HT-29 (cell line): ENCODE data around the gene VSTM2B. TPM values are rescaled to one million over a fixed set of nuclear protein-coding genes. Genes with fewer than 3 reads are reported as not detected.

Experiments used
- DNase-seq: peaks from one replicate; pipeline ENCODE4 v3.0.0-alpha.2; 2015; ENCODE audit warnings: low spot score
- total RNA-seq: library from RNA; depleted of rRNA; stranded (reverse); fragments of >200 nt; shearing (Covaris generic); gene quantifications from 2 replicates; pipeline ENCODE4 v1.2.3, GENCODE V29; 2014

Gene VSTM2B
- total RNA-seq, 1 experiment from 2014 or later: not detected

- no peak for DNase-seq
Observed at GRCh38 chr19:29566496-29567054, 40.8 kb downstream of the VSTM2B start.

DNA sequence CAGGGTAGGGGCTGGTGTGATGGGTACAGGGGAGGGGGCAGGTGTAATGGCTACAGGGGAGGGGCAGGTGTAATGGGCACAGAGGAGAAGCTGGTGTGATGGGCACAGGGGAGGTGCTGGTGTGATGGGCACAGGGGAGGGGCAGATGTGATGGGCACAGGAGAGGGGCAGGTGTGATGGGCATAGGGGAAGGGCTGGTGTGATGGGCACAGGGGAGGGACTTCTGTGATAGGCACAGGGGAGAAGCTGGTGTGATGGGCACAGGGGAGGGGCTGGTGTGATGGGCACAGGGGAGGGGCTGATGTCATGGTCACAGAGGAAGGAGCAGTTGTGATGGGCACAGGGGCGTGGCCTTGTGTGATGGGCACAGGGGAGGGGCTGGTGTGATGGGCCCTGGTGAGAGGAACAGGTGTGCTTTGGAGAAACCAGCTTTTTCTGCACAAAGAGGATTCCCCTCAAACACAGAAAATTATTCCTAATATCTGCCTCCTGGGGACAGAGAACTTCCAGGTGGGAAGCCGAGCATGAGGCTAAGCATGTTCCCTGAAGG, 41.6 kb downstream of the VSTM2B start:
- DNase-seq: no peak

DNA sequence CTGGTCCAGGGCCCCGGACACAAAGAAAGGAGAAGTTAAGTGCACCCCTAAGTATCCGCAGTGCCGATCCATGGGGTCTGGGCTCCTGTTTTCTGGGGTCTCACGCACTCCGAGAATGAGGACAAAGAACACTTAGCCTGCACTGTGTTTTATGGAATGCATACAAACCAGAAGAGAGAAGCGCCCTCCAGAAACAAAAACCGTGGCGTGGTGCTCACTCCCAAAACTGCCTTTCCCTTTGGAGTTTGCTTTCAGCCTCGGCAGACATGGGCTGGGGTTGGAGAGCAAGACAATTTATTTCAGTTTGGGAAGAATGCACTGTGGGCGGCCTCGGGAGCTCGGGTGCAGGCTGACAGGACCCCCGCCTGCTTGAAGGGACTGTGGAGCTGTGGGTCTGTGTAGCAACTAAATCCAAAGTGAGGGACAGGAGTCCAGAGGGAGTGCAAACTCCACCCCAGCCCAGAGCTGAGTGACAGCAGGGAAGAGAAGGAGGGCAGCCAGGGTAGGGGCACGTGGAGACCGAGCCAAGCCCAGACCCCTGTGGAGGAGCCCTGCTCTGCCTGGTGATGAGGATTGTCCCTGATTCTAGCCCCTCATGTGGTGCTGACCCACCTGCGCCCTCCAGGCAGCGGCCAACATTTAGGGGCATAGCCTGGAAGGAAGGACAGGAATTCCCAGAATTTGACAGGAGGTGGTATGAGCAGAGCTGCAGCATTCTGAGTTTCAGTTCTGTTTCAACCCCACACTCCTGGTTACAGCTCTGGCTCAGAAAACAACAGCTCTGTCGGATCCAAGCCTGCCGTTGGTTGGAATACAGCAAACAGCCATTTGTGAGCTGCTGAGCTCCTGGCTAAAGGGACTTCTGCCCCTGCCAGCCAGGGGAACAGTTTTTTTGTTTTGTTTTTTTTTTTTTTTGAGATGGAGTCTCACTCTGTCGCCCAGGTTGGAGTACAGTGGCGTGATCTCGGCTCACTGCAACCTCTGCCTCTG, 42.5 kb downstream of the VSTM2B start:
- DNase-seq: no peak

GRCh38 chr19:29569038-29569911, 43.5 kb downstream of the VSTM2B start:
- no peak for DNase-seq

DNA sequence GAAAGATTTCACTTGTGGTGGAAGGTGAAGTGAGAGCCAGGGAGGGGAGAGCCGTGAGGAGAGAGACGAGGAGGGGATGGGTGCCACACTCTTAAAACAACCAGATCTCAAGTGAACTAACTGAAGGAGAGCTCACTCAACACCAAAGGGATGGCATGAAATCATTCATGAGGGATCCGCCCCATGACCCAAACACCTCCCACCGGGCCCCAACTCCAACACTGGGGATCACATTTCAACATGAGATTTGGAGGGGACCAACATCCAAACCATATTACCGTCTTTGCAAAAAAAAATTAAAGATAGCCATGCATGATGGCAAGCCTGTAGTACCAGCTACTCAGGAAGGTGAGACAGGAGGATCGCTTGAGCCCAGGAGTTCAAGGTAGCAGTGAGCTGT, 45.4 kb downstream of the VSTM2B start:
- DNase-seq: no peak

GRCh38 chr19:29573486-29573885, 47.7 kb downstream of the VSTM2B start:
- DNase-seq: no peak

DNA sequence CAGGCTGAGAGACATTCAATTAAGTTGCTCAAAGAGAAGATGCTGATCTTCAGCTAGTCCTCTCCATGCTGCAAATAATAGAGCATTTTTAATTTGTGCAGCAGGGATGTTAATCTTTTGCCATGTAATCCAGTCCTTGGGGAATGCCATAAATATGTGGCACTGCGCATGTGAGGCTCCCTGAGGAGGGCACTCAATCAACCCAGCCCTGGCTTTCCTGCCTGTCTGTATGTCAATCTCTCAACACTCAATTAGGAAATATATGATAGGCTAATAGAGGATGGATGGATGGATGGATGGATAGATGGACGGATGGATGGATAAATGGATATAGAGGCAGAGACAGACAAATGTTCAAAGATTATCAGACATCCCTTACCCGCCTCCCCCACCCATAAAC, 48.7 kb downstream of the VSTM2B start:
- DNase-seq: no peak

- DNase-seq: no peak
Observed at GRCh38 chr19:29576046-29576606, 50.3 kb downstream of the VSTM2B start.

DNA sequence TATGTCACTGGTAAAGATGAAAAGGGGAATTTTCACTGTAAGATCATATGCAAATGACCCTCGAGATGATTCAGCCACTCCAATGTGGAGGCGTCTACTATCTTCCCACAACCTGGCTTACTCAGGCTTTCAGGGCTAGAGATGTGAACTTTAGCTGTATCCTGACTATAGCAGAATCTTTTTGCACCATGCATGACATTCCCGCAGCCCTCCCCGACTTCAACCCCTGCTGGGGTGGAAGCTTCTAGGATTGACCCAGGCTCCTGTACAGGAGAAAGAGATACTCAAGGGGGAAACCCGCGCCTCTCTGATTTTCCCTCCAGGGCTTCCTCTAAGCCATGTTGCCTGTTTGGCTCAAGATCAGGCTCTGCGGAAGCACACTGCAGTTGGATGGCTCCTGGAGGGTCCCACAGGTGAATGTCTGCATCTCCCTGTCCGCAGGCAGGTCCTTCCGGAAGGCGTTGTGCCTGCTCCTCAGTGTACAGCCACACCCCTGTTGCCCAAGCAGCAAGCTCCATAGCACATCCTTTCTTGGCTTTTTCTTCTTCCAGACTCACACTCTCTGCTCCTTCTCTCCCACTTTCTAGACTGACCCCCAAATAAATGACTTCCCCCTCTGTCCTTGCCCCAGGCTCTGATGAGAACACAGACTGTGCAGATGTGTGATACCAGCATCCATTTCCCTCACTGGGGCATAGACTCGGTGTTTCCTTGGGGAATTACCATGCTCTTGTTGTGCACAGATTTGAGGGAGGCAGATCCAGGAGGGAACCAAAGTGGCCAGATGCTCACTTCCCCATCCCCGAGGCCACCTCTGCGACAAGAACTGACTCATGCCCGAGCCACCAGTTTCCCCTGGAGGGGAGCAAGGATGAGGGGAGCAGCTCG, 51.2 kb downstream of the VSTM2B start:
- no peak for DNase-seq

DNA sequence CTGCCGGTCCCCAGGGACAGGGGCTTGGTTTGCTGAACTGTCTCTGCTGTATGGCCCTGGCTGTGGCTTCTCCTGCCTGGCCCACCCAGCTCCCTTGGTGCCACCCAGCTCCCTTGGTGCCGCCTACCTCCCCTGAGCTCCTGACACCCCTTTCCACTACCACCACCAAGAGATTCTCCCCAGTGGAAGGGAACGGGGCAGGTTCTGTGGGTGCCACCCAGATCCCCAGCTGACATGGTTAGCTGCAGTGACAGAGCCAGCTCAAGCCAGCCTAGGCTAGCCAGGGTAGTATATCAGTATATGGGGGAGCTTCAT, 51.8 kb downstream of the VSTM2B start:
- DNase-seq: no peak

- no peak for DNase-seq
Observed at GRCh38 chr19:29578349-29578748, 52.6 kb downstream of the VSTM2B start.

GRCh38 chr19:29579308-29579910, 53.6 kb downstream of the VSTM2B start:
- DNase-seq: no peak

DNA sequence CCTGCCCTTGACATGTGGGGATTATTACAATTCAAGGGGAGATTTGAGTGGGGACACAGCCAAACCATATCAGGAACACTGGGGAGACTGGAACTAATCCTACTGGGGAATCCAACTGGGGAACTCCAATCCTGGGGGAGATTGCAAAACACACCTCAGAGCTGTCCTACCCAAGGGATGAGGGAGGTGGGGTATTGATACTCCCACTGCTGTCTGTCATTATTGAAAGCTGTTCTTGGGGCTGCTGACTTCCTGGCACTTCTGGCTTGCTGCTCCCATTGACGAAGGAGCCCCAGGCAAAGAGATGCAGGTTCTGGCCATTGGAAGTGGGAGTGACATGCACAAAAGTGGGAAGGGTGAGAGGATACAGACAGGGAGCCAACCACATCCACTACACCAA, 55.6 kb downstream of the VSTM2B start:
- no peak for DNase-seq

- no peak for DNase-seq
Observed at GRCh38 chr19:29583196-29583999, 57.6 kb downstream of the VSTM2B start.

- no peak for DNase-seq
Observed at GRCh38 chr19:29586401-29586800, 60.6 kb downstream of the VSTM2B start.

GRCh38 chr19:29587059-29587458, 61.3 kb downstream of the VSTM2B start:
- DNase-seq: no peak

- no peak for DNase-seq
Observed at GRCh38 chr19:29587518-29587986, 61.8 kb downstream of the VSTM2B start.

- DNase-seq: no peak
Observed at GRCh38 chr19:29588095-29588494, 62.3 kb downstream of the VSTM2B start.

GRCh38 chr19:29590278-29590677, 64.5 kb downstream of the VSTM2B start:
- DNase-seq: no peak
